Measurements from ENCODE around the gene TNIP3. TPM values are rescaled to one million over a fixed set of nuclear protein-coding genes. Genes with fewer than 3 reads are reported as not detected.

Gene TNIP3
- total and polyA plus RNA-seq, 9 of the 15 experiments (the other 6 are each of a cell fraction or from before 2014, with no cell fraction given): 0.14 TPM; not detected in 8

GRCh38 chr4:121154103-121154515 is 10.0 kb downstream of the TNIP3 start:
- no peak overlapping the region for H3K27ac ChIP-seq (ENCODE audit: extremely low read depth, low read depth, low read length)
- no peaks in the 10 kb centered on the region for H3K9me3 ChIP-seq (replicated peaks; ENCODE audit: control insufficient read depth, insufficient read depth, low read depth, low read length)
- no peak overlapping the region for H3K9ac ChIP-seq (ENCODE audit: insufficient read depth in 1 of 2, low read depth in 2 of 2, low read length in 2 of 2)
- ATAC-seq (no peak), DNase-seq (ENCODE audit: extremely low read depth in 1 of 4, low spot score in 3 of 4) (no peak), FAIRE-seq (no peak)
- H3K36me3 ChIP-seq (ENCODE audit: control insufficient read depth, insufficient read depth, low read length): no peaks in the 10 kb centered on the region
- H3K27me3 ChIP-seq (ENCODE audit: control insufficient read depth in 2 of 2, insufficient read depth in 2 of 2, low read length in 2 of 2): no peaks in the 10 kb centered on the region
- no TSS peak for BruUV-seq (replicated peaks)
- CTCF ChIA-PET (ENCODE audit: low intra/inter-chr PET ratio): no interaction called here
- H2AFZ ChIP-seq (ENCODE audit: low read depth, low read length): no peak overlapping the region
- no peaks in the 10 kb centered on the region for H3K79me2 ChIP-seq (ENCODE audit: control insufficient read depth, insufficient read depth, low read length)
- POLR2A ChIA-PET: no interaction called here
- peaks cover 0 to 3% of the 10 kb centered on the region in 2 experiments; a peak in 1 of 5 replicates for H3K4me1 ChIP-seq (replicated peaks in 1 of 2; ENCODE audit: control insufficient read depth in 2 of 2, insufficient read depth in 2 of 2, low read length in 2 of 2)
- in situ Hi-C loops (cut with MboI): no loop called here
- H3K4me2 ChIP-seq (ENCODE audit: insufficient read depth, low read length): no peak overlapping the region
- TF ChIP-seq MEF2D (tag; conservative IDR thresholded peaks at IDR 0.05; ENCODE audit: low read depth): no peak
- no peaks in the 10 kb centered on the region for H3K9me1 ChIP-seq (ENCODE audit: control insufficient read depth, insufficient read depth, low read length)
- intact Hi-C loops (cut with micrococcal nuclease): no loop called here
- H4K20me1 ChIP-seq (replicated peaks; ENCODE audit: control insufficient read depth, insufficient read depth, low read length): no peaks in the 10 kb centered on the region
- WGBS (ENCODE audit: insufficient coverage, low coverage, missing lambda C conversion rate): 3% methylated on average over 4 of the region's 4 CpGs
- H3K4me3 ChIP-seq: no peak overlapping the region

GRCh38 chr4:121151942-121152341 is 12.2 kb downstream of the TNIP3 start:
- in situ Hi-C loops (cut with MboI): no loop called here
- H3K4me2 ChIP-seq (ENCODE audit: insufficient read depth, low read length): no peak overlapping the region
- H3K36me3 ChIP-seq (ENCODE audit: control insufficient read depth, insufficient read depth, low read length): no peaks in the 10 kb centered on the region
- no peak overlapping the region for H3K4me3 ChIP-seq
- H3K9ac ChIP-seq (ENCODE audit: insufficient read depth in 1 of 2, low read depth in 2 of 2, low read length in 2 of 2): no peak overlapping the region
- no peaks in the 10 kb centered on the region for H3K9me1 ChIP-seq (ENCODE audit: control insufficient read depth, insufficient read depth, low read length)
- DNase-seq (ENCODE audit: extremely low read depth in 1 of 4, low spot score in 3 of 4) (no peak), ATAC-seq (no peak), FAIRE-seq (no peak)
- intact Hi-C loops (cut with micrococcal nuclease): no loop called here
- H3K9me3 ChIP-seq (replicated peaks; ENCODE audit: control insufficient read depth, insufficient read depth, low read depth, low read length): no peaks in the 10 kb centered on the region
- ChIA-PET CTCF (ENCODE audit: low intra/inter-chr PET ratio) (no interaction called here), POLR2A (no interaction called here)
- H4K20me1 ChIP-seq (replicated peaks; ENCODE audit: control insufficient read depth, insufficient read depth, low read length): no peaks in the 10 kb centered on the region
- 0% methylated on average over 1 of the region's 1 CpG for WGBS (ENCODE audit: insufficient coverage, low coverage, missing lambda C conversion rate)
- no TSS peak for BruUV-seq (replicated peaks)
- no peak overlapping the region for H2AFZ ChIP-seq (ENCODE audit: low read depth, low read length)
- H3K4me1 ChIP-seq (replicated peaks in 1 of 2; ENCODE audit: control insufficient read depth in 2 of 2, insufficient read depth in 2 of 2, low read length in 2 of 2): peaks cover 0 to 1% of the 10 kb centered on the region in 2 experiments; a peak in 1 of 5 replicates
- no peak overlapping the region for H3K27ac ChIP-seq (ENCODE audit: extremely low read depth, low read depth, low read length)
- no peaks in the 10 kb centered on the region for H3K79me2 ChIP-seq (ENCODE audit: control insufficient read depth, insufficient read depth, low read length)
- no peaks in the 10 kb centered on the region for H3K27me3 ChIP-seq (ENCODE audit: control insufficient read depth in 2 of 2, insufficient read depth in 2 of 2, low read length in 2 of 2)
- no peak for TF ChIP-seq GATAD2B (IDR thresholded peaks at IDR 0.05; ENCODE audit: borderline replicate concordance)
- TF ChIP-seq SIX5 (IDR thresholded peaks at IDR 0.05; ENCODE audit: borderline replicate concordance in 1 of 2, insufficient read depth in 1 of 2, low read depth in 1 of 2, low read length in 2 of 2): no peak
- no peak for TF ChIP-seq SMAD1 (IDR thresholded peaks at IDR 0.05; ENCODE audit: low read depth, low read length, partially characterized antibody)
- no peak for TF ChIP-seq HCFC1 (IDR thresholded peaks at IDR 0.05; ENCODE audit: low read depth, low read length)
- no peak for TF ChIP-seq RBM15 (IDR thresholded peaks at IDR 0.05; ENCODE audit: insufficient read depth, low read length)
- TF ChIP-seq FUS (optimal IDR thresholded peaks at IDR 0.05; ENCODE audit: low read depth, low read length): no peak
- TF ChIP-seq TRIM24 (IDR thresholded peaks at IDR 0.05): no peak
- TF ChIP-seq COPS2 (conservative IDR thresholded peaks at IDR 0.05): no peak
- TF ChIP-seq SRSF3 (IDR thresholded peaks at IDR 0.05; ENCODE audit: insufficient read depth, low read length): no peak
- TF ChIP-seq ATF7 (IDR thresholded peaks at IDR 0.05): no peak
- TF ChIP-seq TARDBP (IDR thresholded peaks at IDR 0.05): no peak
- TF ChIP-seq MTA2 (IDR thresholded peaks at IDR 0.05; ENCODE audit: low read depth): no peak
- no peak for TF ChIP-seq ZNF511 (CRISPR knock-in tag; IDR thresholded peaks at IDR 0.05)
- TF ChIP-seq ZNF23 (CRISPR knock-in tag; IDR thresholded peaks at IDR 0.05): no peak
- TF ChIP-seq SRSF7 (optimal IDR thresholded peaks at IDR 0.05; ENCODE audit: low read depth, low read length): no peak
- TF ChIP-seq MAFK (IDR thresholded peaks at IDR 0.05; ENCODE audit: low read length): no peak
- TF ChIP-seq RBM39 (optimal IDR thresholded peaks at IDR 0.05; ENCODE audit: low read depth, low read length): no peak
- no peak for TF ChIP-seq HDAC6 (IDR thresholded peaks at IDR 0.05; ENCODE audit: low read depth, low read length)

All from K562 (cell line).